M059J (cell line): ENCODE results near the gene SCYGR2. TPM values are rescaled to one million over a fixed set of nuclear protein-coding genes. Genes with fewer than 3 reads are reported as not detected.

ENCODE experiments used
- DNase-seq: peaks from one replicate; pipeline ENCODE4 v3.0.0-alpha.2; 2012; ENCODE audit warnings: low read depth
- total RNA-seq: library from RNA; depleted of rRNA; stranded (reverse); fragments of >200 nt; shearing (Covaris generic); gene quantifications from 2 replicates; pipeline ENCODE4 v1.2.3, GENCODE V29; 2014

SCYGR2 gene
- total RNA-seq, 1 experiment from 2014 or later: not detected

DNA sequence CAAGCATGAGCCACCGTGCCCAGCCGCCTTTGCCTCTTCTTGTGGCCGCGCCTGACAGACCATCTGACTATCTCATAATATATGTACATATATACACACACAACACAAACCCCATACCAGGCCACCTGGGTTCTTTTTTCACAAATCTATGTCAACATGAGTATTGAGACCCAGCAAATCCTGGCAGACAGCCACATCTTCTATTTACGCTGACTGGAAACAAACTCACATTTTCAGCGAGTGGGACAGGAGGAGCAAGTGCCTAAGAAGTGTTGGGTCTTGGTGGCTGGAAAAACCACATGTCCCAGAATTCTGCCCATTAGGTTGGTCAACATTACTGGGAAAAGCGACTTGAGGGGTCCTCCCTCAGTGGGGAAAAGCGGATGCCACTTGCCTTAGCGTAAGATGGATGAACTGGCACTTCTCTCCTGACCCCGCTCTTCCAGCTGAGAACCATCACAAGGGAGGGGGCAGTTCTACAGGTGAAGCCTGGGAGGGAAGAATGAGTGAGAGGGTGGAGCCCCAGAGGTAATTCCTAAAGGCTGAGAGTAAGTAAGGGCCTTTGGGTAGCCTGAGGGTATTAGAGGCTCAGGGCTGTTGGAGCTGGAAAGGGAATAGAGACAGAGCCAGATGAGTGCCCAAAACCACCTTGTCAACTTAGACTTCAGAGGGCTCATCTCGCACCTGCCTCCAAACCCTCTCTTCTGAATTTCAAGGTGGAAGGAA lies 14.0 kb downstream of the SCYGR2 start:
- no peak for DNase-seq

GRCh38 chr2:227613272-227613660 lies 14.6 kb downstream of the SCYGR2 start:
- DNase-seq: no peak

DNA sequence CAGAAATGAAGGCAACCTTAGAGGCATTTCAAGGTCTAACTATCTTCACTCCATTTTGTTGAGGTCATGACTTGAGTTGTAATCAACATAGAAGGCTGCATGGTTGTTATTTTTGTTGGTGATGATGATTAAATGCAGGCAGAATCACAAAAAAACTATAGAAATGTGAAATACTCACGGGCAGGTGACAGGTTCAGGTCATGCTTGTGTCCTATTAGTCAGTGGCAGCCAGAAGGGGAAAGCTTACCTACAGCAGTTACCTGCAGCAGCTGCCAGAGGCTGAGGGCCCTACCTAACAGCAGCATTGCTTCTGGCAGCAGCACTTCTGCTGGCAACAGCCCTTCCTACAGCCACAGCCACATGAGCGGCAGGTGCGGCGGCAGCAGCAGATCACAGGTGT lies 15.6 kb downstream of the SCYGR2 start:
- no peak for DNase-seq

DNA sequence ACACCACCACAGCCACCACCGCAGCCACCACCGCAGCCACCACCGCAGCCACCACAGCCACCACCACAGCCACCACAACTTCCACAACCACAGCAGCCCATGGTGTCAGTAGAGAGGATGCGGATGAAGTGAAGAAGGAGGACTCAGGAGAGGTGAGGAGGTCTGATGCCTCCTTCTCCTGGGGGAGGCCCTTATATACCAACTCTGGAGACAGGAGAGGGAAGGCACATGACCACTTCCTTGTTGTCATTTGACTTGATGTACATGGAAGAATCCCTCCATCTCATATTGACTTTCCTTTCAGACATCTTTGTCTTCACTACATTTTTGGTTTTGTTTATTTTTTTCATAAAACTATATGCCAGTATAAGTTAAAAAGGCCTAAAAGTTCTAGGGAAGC lies 16.0 kb downstream of the SCYGR2 start, which contains the start of gene SCYGR3:
Gene SCYGR3, minus strand, starts transcription at position 101 of the 400 bp plus-strand sequence. Its CDS starts 0 bp downstream, at position 101.
- no peak for DNase-seq

- DNase-seq: no peak
These were observed 16.5 kb downstream of the SCYGR2 start for GRCh38 chr2:227615181-227615580.

GRCh38 chr2:227615906-227616305 lies 17.2 kb downstream of the SCYGR2 start:
- no peak for DNase-seq

DNA sequence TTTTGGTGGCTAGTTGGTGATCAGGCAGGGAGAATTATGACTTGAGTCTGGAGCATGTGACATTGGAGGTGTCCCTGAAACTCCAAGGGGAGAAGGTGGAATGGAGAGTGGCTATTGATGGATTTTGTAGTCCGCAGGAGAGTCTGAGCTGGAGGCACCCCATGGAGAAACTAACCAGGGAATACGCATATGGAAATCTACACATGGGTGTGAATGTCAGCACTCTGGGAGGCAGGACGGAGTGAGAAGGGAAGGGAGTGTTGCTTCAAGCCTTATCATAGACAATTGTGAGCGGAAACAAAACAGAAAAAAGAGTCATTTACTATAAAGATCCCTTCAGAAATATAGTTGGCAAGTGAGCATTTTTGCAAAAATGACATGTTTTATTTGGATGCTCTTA lies 17.9 kb downstream of the SCYGR2 start:
- no peak for DNase-seq

DNA sequence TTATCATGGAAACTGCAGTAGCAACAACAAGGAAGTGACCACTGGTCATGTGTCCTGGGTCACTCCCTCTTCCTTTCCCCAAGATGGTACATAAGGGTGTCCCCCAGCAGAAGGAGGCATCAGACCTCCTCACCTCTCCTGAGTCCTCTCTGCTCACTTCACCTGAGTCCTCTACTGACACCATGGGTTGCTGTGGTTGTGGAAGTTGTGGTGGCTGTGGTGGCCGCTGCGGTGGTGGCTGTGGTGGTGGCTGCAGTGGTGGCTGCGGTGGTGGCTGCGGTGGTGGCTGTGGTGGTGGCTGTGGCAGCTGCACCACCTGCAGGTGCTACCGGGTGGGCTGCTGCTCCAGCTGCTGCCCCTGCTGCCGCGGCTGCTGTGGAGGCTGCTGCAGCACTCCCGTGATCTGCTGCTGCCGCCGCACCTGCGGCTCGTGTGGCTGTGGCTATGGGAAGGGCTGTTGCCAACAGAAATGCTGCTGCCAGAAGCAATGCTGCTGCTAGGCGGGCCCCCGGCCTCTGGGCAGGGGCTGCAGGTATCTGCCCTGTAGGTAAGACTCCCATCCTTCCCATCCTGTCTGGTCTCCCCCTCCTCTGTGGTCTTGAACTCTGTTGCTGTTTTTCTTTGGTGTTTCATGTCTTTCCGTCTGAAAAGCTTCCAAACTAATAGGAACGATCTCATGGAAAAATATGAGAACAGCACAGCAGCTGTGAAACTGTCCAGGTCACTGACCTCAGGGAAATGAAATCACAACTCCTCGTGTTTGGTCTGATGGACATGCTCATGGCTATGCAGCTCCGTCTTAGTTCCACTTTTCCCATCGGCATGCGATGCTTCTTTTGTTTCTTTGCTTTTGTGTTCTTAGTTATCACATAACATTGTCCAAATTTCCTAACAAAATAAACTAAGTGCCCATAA lies 18.9 kb downstream of the SCYGR2 start, which contains the start of gene SCYGR4:
Gene SCYGR4, plus strand, starts transcription at position 183 of the 915 bp plus-strand sequence. Its CDS starts 0 bp downstream, at position 183.
- DNase-seq: no peak

GRCh38 chr2:227623226-227623625 lies 24.5 kb downstream of the SCYGR2 start:
- DNase-seq: peak; percentile 68

DNA sequence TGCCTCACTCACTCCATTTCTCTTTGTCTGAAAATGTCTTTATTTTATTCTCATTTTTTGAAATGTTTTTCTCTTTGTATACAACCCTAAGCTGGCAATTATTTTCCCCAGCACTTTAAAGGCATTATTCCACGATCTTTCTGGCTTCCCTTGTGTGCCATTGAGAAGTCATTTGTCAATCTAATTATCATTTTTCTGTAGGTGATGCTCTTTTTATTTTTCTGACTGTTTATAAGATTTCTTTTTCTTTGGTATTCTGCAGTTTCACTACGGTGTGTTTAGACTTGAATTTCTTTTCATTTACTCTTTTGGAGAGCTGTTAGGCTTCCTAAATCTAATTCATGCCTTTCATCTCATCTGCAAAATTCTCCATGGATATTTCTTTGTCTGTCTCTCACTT lies 26.7 kb downstream of the SCYGR2 start:
- DNase-seq: no peak

- peak; percentile 53 for DNase-seq
These were observed 28.0 kb downstream of the SCYGR2 start for GRCh38 chr2:227626580-227627151.

DNA sequence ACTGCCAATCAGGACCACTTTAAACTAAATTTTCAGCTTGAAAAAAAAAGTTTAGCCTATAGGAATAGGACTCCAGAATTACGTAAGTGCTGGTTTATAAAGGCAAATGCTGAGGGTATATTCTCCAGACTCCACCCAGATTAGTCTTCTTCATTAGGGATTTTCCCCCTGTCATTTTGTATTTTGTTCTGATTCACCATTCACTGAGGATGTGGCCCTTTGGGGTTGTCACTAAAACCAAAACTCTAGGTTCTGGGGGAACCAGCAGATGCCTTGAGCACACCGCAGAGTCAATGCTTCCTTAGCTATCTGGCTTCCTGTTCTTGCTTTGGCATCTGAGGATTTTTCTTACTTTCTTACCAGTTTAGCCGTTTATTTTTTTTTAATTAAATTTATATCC lies 29.1 kb downstream of the SCYGR2 start:
- no peak for DNase-seq

DNA sequence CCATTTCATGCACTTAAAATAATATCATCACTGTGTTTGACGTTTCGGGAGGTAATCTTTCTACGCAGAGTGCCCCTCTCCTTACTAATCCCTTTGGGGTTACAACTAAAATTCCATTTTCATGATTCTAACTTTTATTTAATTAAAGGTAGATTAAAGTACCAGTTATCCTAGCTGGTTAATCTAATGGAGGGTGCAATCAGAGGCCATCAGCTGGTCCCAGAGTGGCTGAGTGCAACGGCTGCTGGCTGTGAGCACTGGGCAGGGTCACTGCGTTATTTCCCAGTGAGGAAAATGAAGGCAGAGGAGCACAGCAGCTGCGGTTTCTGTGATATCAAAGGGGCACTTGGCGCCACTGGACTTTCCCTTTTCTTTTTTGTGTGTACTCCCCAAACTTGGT lies 30.7 kb downstream of the SCYGR2 start:
- no peak for DNase-seq

DNA sequence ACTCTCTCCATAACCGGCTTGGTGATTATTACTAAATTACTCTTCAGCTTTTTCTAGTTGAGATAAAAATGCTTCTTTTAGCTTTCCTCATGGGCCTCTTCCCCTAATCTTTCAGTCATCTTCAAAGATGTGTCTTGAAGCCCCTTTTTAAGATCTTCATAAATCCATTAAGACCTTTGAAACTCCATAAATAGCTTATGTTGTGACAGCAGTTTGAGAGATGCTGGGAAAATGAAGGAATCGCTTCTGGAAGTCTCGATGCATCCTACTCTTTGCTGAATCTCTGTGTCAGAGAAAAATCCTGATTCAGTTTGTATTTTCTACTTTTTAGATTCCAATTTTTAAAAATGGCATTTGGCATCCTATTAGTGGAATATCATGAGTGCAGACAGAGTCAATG lies 31.6 kb downstream of the SCYGR2 start:
- DNase-seq: no peak

GRCh38 chr2:227632827-227633226 lies 34.1 kb downstream of the SCYGR2 start:
- DNase-seq: peak; percentile 16

GRCh38 chr2:227634201-227634600 lies 35.5 kb downstream of the SCYGR2 start:
- DNase-seq: no peak

GRCh38 chr2:227642656-227643055 lies 44.0 kb downstream of the SCYGR2 start:
- DNase-seq: no peak

DNA sequence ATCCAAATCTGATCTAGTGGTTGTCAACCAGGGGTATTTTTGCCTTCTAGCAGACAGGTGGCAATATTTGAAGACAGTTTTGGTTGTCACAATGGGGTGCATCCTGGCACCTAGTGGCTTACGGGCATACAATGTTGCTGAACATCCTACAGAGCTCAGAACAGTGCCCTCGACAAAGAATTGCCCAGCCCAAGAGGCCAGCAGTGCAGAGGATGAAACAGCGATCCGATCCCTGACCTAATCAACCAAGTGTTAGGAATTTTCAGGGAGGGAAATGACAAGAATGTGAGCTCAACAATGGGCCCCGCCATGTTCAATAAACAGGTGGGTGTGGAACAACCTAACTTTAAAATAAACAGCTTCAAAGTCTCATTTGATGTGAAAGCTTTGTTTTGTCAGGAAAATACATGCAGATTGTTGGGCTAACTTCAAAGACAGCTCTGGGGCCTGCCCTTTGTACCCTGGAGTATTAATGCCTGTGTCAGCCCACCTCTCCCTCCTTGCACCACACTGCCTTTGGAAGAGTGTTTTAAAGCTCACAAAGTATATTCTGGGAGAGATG lies 45.4 kb downstream of the SCYGR2 start:
- DNase-seq: no peak
